K562 (cell line): ENCODE results near the gene CXXC1. TPM values are rescaled to one million over a fixed set of nuclear protein-coding genes. Genes with fewer than 3 reads are reported as not detected.

Experiments
- CEBPB ChIP-seq: fragments of 450-650 bp; IDR thresholded peaks from 2 replicates; pipeline ENCODE4 v1.6.1; 2016; ENCODE audit warnings: missing genetic modification characterization, missing compliant biosample characterization
- GATAD2A ChIP-seq: fragments of 450-650 bp; IDR thresholded peaks from 2 replicates; pipeline ENCODE4 v1.6.1; 2017
- HIVEP1 ChIP-seq: fragments of 250-450 bp; sonication (Bioruptor Pico); IDR thresholded peaks from 2 replicates; pipeline ENCODE4 v1.4.0; 2020; ENCODE audit warnings: mild to moderate bottlenecking
- HLTF ChIP-seq: fragments of 450-650 bp; IDR thresholded peaks from 2 replicates; pipeline ENCODE4 v1.6.1; 2016
- HMG20B ChIP-seq: fragments of 250-450 bp; sonication (Bioruptor Pico); IDR thresholded peaks from 2 replicates; pipeline ENCODE4 v1.5.0; 2021; ENCODE audit warnings: mild to moderate bottlenecking
- L3MBTL2 ChIP-seq: fragments of 450-650 bp; IDR thresholded peaks from 2 replicates; pipeline ENCODE4 v1.6.1; 2016; ENCODE audit warnings: mild to moderate bottlenecking, moderate library complexity
- MYBL2 ChIP-seq, 2 experiments: fragments of 450-650 bp in 1 of 2; sonication (generic) in 1 of 2; formaldehyde crosslinking in 1 of 2; IDR thresholded peaks; 2 replicates each; pipeline versions ENCODE4 v1.6.1 to v1.8.1; 2017 to 2022; ENCODE audit warnings: borderline replicate concordance in 1 of 2, inconsistent platforms in 1 of 2, low read depth in 1 of 2, mild to moderate bottlenecking in 1 of 2, missing genetic modification reagents in 1 of 2, moderate library complexity in 1 of 2
- NCOA6 ChIP-seq: fragments of 450-650 bp; IDR thresholded peaks from 2 replicates; pipeline ENCODE4 v1.6.1; 2017; ENCODE audit warnings: mild to moderate bottlenecking
- NR2C1 ChIP-seq, 2 experiments: fragments of 450-650 bp; IDR thresholded peaks; 2 replicates each; pipeline ENCODE4 v1.6.1; 2017; ENCODE audit warnings: mild to moderate bottlenecking in 2 of 2, antibody characterized with exemption in 1 of 2, inconsistent platforms in 1 of 2, missing compliant biosample characterization in 1 of 2, missing genetic modification characterization in 1 of 2
- PHB ChIP-seq: fragments of 250-450 bp; sonication (Bioruptor Pico); IDR thresholded peaks from 2 replicates; pipeline ENCODE4 v1.5.0; 2021
- PHF20 ChIP-seq: fragments of 450-650 bp; IDR thresholded peaks from 2 replicates; pipeline ENCODE4 v1.6.1; 2018; ENCODE audit not compliant: partially characterized antibody
- POLR2H ChIP-seq: IDR thresholded peaks from 2 replicates; pipeline ENCODE4 v1.6.1; 2016; ENCODE audit warnings: missing genetic modification characterization, low read depth, mild to moderate bottlenecking, control low read depth, missing compliant biosample characterization, moderate library complexity
- RBFOX2 ChIP-seq: fragments of 200-400 bp; formaldehyde crosslinking; IDR thresholded peaks from 2 replicates; pipeline ENCODE4 v1.6.1; 2017; ENCODE audit warnings: low read depth, mild to moderate bottlenecking, low read length, moderate library complexity
- RFX1 ChIP-seq: fragments of 450-650 bp; IDR thresholded peaks from 2 replicates; pipeline ENCODE4 v1.6.1; 2016; ENCODE audit warnings: mild to moderate bottlenecking, moderate library complexity
- SMC3 ChIP-seq: conservative IDR thresholded peaks from 2 replicates; pipeline ENCODE4 v1.6.1; 2011; ENCODE audit warnings: low read depth, low read length, improper control_type of control experiment; ENCODE audit not compliant: insufficient read depth
- ZFP30 ChIP-seq: fragments of 250-450 bp; sonication (Bioruptor Pico); IDR thresholded peaks from 2 replicates; pipeline ENCODE4 v1.8.0; 2022; ENCODE audit warnings: moderate library complexity, mild to moderate bottlenecking, inconsistent platforms, borderline replicate concordance
- ZNF197 ChIP-seq: fragments of 200-800 bp; sonication (Bioruptor generic); IDR thresholded peaks from 2 replicates; pipeline ENCODE4 v1.6.1; 2016; ENCODE audit warnings: low read depth, missing genetic modification characterization, missing compliant biosample characterization
- ZNF212 ChIP-seq: fragments of 450-650 bp; formaldehyde crosslinking; IDR thresholded peaks from 2 replicates; pipeline ENCODE4 v1.4.0; 2020; ENCODE audit warnings: mild to moderate bottlenecking
- ZNF217 ChIP-seq: sonication (generic); formaldehyde crosslinking; IDR thresholded peaks from 2 replicates; pipeline ENCODE4 v1.8.0; 2022; ENCODE audit warnings: mild to moderate bottlenecking, missing genetic modification reagents
- ZNF239 ChIP-seq: fragments of 250-450 bp; sonication (Bioruptor Pico); IDR thresholded peaks from 2 replicates; pipeline ENCODE4 v1.4.0; 2020; ENCODE audit warnings: mild to moderate bottlenecking
- ZNF316 ChIP-seq: fragments of 450-650 bp; IDR thresholded peaks from 2 replicates; pipeline ENCODE4 v1.6.1; 2016
- ZNF561 ChIP-seq: fragments of 450-650 bp; formaldehyde crosslinking; conservative IDR thresholded peaks from 2 replicates; pipeline ENCODE4 v1.4.0; 2020; ENCODE audit warnings: mild to moderate bottlenecking, moderate library complexity
- ZNF699 ChIP-seq: fragments of 250-450 bp; sonication (Bioruptor Pico); IDR thresholded peaks from 2 replicates; pipeline ENCODE4 v1.8.0; 2021; ENCODE audit warnings: mild to moderate bottlenecking, moderate library complexity; ENCODE audit not compliant: insufficient replicate concordance
- ZZZ3 ChIP-seq: fragments of 450-650 bp; IDR thresholded peaks from 2 replicates; pipeline ENCODE4 v1.6.1; 2016; ENCODE audit warnings: antibody characterized with exemption, mild to moderate bottlenecking, moderate library complexity
- polyA plus RNA-seq, 8 experiments: library from polyadenylated mRNA; depleted of rRNA in 4 of 8; stranded (reverse) in 5 of 8; unstranded in 3 of 8; fragments of >200 nt; fragmentation: Nextera tagmentation in 2 of 8; fragmentation: Illumina TruSeq in 1 of 8; extraction: Ambion mirVana in 2 of 8; extraction: Trizol in 1 of 8; gene quantifications; 2 replicates each; pipeline versions ENCODE4 v1.2.1 to v1.2.3, GENCODE V29; 2011 to 2014; ENCODE audit warnings: inconsistent platforms in 1 of 8, missing spikeins in 1 of 8
- total RNA-seq, 7 experiments: library from RNA; depleted of rRNA in 6 of 7; stranded (reverse); fragments of >200 nt in 6 of 7; fragmentation: Illumina TruSeq in 2 of 7; extraction: Trizol in 2 of 7; gene quantifications; 2 replicates each; pipeline versions ENCODE4 v1.2.1 to v1.2.3, GENCODE V29; 2011 to 2021; ENCODE audit warnings: low replicate concordance in 1 of 7
- TF ChIP-seq, protein P1 (sequence below): fragments of 450-650 bp; formaldehyde crosslinking; IDR thresholded peaks from 2 replicates; pipeline ENCODE4 v1.4.0; 2020; ENCODE audit warnings: mild to moderate bottlenecking, moderate library complexity
- TF ChIP-seq, protein P2 (sequence below): fragments of 450-650 bp; formaldehyde crosslinking; IDR thresholded peaks from 2 replicates; pipeline ENCODE4 v1.4.0; 2020; ENCODE audit warnings: mild to moderate bottlenecking
- TF ChIP-seq, protein P3 (sequence below): fragments of 150-350 bp; conservative IDR thresholded peaks from 2 replicates; pipeline ENCODE4 v1.6.1; 2014; ENCODE audit warnings: low read length

CXXC1 gene
- total and polyA plus RNA-seq, 9 of the 15 experiments (the other 6 are each of a cell fraction or from before 2014, with no cell fraction given) = 3.4 to 81.0 (median 34.1) TPM

DNA sequence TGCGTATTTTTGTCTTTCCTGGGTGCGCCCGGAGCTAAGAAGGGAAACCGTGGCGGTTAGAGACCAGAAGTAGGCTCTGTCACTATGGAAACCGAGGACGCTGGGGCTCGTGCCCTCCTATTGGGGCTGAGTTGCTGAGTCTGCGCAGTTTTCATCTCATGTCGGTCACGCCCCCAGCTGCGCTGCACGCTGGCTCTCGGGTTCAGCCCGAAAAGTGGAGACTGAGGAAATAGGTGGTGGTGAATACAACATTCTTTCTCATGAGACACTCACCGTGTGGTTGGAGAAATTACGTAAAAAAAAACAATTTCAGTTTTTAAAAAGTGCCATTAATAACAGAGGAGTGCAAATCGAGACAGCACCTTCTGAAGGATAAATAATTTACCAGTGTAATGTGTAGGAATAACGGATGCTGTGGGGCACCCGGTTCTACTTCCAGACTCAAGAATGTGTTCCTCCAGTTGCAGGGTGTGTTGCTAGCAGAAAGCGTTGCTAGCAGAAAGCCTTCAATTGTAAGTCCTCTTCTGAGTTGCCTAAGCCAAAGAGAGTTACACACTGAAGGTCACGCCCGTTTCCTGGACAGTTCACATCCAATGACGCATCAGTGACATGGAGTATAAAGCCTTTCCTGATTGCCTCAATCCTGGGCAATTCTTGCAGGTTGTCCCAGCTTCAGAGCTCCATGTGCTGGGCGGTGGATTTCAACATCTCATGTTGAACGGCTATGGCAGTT, 20.4 kb upstream of the CXXC1 start (continued):
- TF ChIP-seq, protein P1, sequence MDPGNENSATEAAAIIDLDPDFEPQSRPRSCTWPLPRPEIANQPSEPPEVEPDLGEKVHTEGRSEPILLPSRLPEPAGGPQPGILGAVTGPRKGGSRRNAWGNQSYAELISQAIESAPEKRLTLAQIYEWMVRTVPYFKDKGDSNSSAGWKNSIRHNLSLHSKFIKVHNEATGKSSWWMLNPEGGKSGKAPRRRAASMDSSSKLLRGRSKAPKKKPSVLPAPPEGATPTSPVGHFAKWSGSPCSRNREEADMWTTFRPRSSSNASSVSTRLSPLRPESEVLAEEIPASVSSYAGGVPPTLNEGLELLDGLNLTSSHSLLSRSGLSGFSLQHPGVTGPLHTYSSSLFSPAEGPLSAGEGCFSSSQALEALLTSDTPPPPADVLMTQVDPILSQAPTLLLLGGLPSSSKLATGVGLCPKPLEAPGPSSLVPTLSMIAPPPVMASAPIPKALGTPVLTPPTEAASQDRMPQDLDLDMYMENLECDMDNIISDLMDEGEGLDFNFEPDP (CRISPR knock-in tag) = no peak
- no peak for TF ChIP-seq ZNF197
- TF ChIP-seq ZNF217 (CRISPR knock-in tag) = no peak
- no peak for TF ChIP-seq POLR2H
- TF ChIP-seq NCOA6 = no peak
- TF ChIP-seq HMG20B (CRISPR knock-in tag) = no peak
- TF ChIP-seq ZNF699 (CRISPR knock-in tag) = no peak
- peak; percentile 60 for TF ChIP-seq CEBPB (tag)
- no peak for TF ChIP-seq SMC3
- peak; percentile 59 for TF ChIP-seq ZNF316
- no peak for TF ChIP-seq PHF20
- TF ChIP-seq, protein P2, sequence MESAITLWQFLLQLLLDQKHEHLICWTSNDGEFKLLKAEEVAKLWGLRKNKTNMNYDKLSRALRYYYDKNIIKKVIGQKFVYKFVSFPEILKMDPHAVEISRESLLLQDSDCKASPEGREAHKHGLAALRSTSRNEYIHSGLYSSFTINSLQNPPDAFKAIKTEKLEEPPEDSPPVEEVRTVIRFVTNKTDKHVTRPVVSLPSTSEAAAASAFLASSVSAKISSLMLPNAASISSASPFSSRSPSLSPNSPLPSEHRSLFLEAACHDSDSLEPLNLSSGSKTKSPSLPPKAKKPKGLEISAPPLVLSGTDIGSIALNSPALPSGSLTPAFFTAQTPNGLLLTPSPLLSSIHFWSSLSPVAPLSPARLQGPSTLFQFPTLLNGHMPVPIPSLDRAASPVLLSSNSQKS (CRISPR knock-in tag) = no peak
- TF ChIP-seq HLTF = no peak
- no peak for TF ChIP-seq ZFP30 (CRISPR knock-in tag)
- no peak for TF ChIP-seq ZNF561 (CRISPR knock-in tag)
- TF ChIP-seq GATAD2A = no peak
- TF ChIP-seq RBFOX2 = no peak
- no peak for TF ChIP-seq ZNF239 (CRISPR knock-in tag)
- no peak for TF ChIP-seq PHB (CRISPR knock-in tag)
- TF ChIP-seq L3MBTL2 = peak; percentile 35; the same call in 1 of the 2 replicates
- no peak for TF ChIP-seq NR2C1 (IDR thresholded peaks at IDR 0.05)
- no peak for TF ChIP-seq NR2C1 (tag; IDR thresholded peaks at IDR 0.05)
- peak; percentile 91 for TF ChIP-seq RFX1
- TF ChIP-seq HIVEP1 = no peak
- no peak for TF ChIP-seq ZNF212
- no peak for TF ChIP-seq MYBL2 (IDR thresholded peaks at IDR 0.05; ENCODE audit: low read depth)
- TF ChIP-seq MYBL2 (CRISPR knock-in tag; IDR thresholded peaks at IDR 0.05; ENCODE audit: borderline replicate concordance) = no peak
- TF ChIP-seq ZZZ3 = no peak
- TF ChIP-seq, protein P3, sequence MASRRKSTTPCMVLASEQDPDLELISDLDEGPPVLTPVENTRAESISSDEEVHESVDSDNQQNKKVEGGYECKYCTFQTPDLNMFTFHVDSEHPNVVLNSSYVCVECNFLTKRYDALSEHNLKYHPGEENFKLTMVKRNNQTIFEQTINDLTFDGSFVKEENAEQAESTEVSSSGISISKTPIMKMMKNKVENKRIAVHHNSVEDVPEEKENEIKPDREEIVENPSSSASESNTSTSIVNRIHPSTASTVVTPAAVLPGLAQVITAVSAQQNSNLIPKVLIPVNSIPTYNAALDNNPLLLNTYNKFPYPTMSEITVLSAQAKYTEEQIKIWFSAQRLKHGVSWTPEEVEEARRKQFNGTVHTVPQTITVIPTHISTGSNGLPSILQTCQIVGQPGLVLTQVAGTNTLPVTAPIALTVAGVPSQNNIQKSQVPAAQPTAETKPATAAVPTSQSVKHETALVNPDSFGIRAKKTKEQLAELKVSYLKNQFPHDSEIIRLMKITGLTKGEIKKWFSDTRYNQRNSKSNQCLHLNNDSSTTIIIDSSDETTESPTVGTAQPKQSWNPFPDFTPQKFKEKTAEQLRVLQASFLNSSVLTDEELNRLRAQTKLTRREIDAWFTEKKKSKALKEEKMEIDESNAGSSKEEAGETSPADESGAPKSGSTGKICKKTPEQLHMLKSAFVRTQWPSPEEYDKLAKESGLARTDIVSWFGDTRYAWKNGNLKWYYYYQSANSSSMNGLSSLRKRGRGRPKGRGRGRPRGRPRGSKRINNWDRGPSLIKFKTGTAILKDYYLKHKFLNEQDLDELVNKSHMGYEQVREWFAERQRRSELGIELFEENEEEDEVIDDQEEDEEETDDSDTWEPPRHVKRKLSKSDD = no peak
